GM19099 (cell line): ENCODE data around the gene LIN9.

Experiments used
- POLR2A ChIP-seq: IDR thresholded peaks from 3 replicates; pipeline ENCODE4 v1.6.1; 2011; ENCODE audit warnings: low read depth; ENCODE audit not compliant: insufficient read length; ENCODE audit errors: extremely low read depth

Gene LIN9

GRCh38 chr1:226308723-226309397, at the start of gene LIN9:
Gene LIN9 (minus strand): TSS chr1:226309164. CDS start chr1:226309139, 25 bp downstream.
- peak; percentile 83 for TF ChIP-seq POLR2A

GRCh38 chr1:226357416-226357815, 48.5 kb upstream of the LIN9 start:
- no peak for TF ChIP-seq POLR2A

GRCh38 chr1:226355669-226356551, 46.9 kb upstream of the LIN9 start:
- TF ChIP-seq POLR2A: no peak

- no peak for TF ChIP-seq POLR2A
Measured at GRCh38 chr1:226355016-226355415, 46.1 kb upstream of the LIN9 start.

- TF ChIP-seq POLR2A: no peak
Measured at GRCh38 chr1:226353698-226354525, 44.9 kb upstream of the LIN9 start.

GRCh38 chr1:226351709-226352108, 42.7 kb upstream of the LIN9 start:
- TF ChIP-seq POLR2A: no peak

- no peak for TF ChIP-seq POLR2A
Measured at GRCh38 chr1:226350519-226350865, 41.5 kb upstream of the LIN9 start.

- TF ChIP-seq POLR2A: no peak
Measured at GRCh38 chr1:226349801-226350518, 41.0 kb upstream of the LIN9 start.

GRCh38 chr1:226349081-226349480, 40.1 kb upstream of the LIN9 start:
- no peak for TF ChIP-seq POLR2A

- TF ChIP-seq POLR2A: no peak
Measured at GRCh38 chr1:226344441-226345259, 35.7 kb upstream of the LIN9 start.

GRCh38 chr1:226342656-226343055, 33.7 kb upstream of the LIN9 start:
- no peak for TF ChIP-seq POLR2A

GRCh38 chr1:226337276-226337875, 28.4 kb upstream of the LIN9 start:
- no peak for TF ChIP-seq POLR2A

GRCh38 chr1:226335661-226336060, 26.7 kb upstream of the LIN9 start:
- no peak for TF ChIP-seq POLR2A
